Neural progenitor cell (in vitro differentiated cells): ENCODE data around the gene ISM2.

Experiments used
- EZH2 ChIP-seq: fragments of 200-600 bp; sonication (generic); IDR thresholded peaks from 2 replicates; pipeline ENCODE4 v1.6.1; 2017; ENCODE audit warnings: antibody characterized with exemption, mild to moderate bottlenecking, moderate library complexity
- EZH2phosphoT487 ChIP-seq: fragments of 200-600 bp; sonication (generic); IDR thresholded peaks from 2 replicates; pipeline ENCODE4 v1.6.1; 2017; ENCODE audit warnings: antibody characterized with exemption
- TF ChIP-seq, protein P1 (sequence below): fragments of 200-600 bp; sonication (generic); IDR thresholded peaks from 2 replicates; pipeline ENCODE4 v1.5.1; 2017; ENCODE audit warnings: antibody characterized with exemption, mild to moderate bottlenecking

DNA sequence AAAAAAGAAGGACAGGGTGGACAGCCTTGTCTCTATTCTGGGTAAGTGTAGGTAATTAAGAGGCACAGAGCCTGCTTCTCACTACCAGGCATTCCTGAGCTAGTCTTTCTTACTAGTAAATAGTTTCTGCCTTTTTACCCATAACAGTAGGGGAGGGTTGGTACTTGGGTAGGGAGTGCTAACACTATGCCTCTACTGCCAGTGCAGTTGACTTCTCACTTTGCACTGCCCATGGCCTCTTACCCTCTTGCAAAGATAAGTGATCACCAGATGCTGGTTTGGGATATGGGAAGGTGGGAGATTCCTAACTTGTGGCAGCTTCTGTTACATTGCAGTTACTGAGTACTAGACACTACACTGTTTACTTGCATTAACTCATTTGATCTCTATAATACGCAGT lies 29.1 kb downstream of the ISM2 start:
- TF ChIP-seq EZH2 (no peak), EZH2phosphoT487 (no peak)
- TF ChIP-seq, protein P1, sequence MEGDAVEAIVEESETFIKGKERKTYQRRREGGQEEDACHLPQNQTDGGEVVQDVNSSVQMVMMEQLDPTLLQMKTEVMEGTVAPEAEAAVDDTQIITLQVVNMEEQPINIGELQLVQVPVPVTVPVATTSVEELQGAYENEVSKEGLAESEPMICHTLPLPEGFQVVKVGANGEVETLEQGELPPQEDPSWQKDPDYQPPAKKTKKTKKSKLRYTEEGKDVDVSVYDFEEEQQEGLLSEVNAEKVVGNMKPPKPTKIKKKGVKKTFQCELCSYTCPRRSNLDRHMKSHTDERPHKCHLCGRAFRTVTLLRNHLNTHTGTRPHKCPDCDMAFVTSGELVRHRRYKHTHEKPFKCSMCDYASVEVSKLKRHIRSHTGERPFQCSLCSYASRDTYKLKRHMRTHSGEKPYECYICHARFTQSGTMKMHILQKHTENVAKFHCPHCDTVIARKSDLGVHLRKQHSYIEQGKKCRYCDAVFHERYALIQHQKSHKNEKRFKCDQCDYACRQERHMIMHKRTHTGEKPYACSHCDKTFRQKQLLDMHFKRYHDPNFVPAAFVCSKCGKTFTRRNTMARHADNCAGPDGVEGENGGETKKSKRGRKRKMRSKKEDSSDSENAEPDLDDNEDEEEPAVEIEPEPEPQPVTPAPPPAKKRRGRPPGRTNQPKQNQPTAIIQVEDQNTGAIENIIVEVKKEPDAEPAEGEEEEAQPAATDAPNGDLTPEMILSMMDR, result no peak
